UCSD-AML1 (cell line): ENCODE results near the gene SLC41A3.
A peak's percentile ranks its signal among the peaks of the same experiment; 100 is the strongest.
"Not testable (repeated sequence)": the region's sequence is repeated elsewhere in the genome, so short reads cannot be mapped to it uniquely, and the experiment has no call there.

Source experiments
- DNase-seq: peaks from one replicate; lab custom pipeline; 2025; ENCODE audit not compliant: unreplicated experiment; lab: John Stamatoyannopoulos, UW

The SLC41A3 gene

GRCh38 chr3:126005951-126006350 lies 78.0 kb downstream of the SLC41A3 start:
- DNase-seq = no peak

GRCh38 chr3:126004692-126005091 lies 79.2 kb downstream of the SLC41A3 start:
- no peak for DNase-seq

GRCh38 chr3:126004217-126004616 lies 79.7 kb downstream of the SLC41A3 start:
- DNase-seq = no peak

GRCh38 chr3:126003447-126004190 lies 80.3 kb downstream of the SLC41A3 start:
- no peak for DNase-seq

- no peak for DNase-seq
Measured at GRCh38 chr3:126002189-126002588, 81.7 kb downstream of the SLC41A3 start.

- DNase-seq = not testable (repeated sequence)
Measured at GRCh38 chr3:125996751-125997150, 87.2 kb downstream of the SLC41A3 start.

- peak; percentile 45 for DNase-seq
Measured at GRCh38 chr3:125990253-125990970, 93.5 kb downstream of the SLC41A3 start.

GRCh38 chr3:125984951-125985350 lies 99.0 kb downstream of the SLC41A3 start:
- DNase-seq = not testable (repeated sequence)

- not testable (repeated sequence) for DNase-seq
Measured at GRCh38 chr3:125977104-125977503, 106.8 kb downstream of the SLC41A3 start.

GRCh38 chr3:125976003-125976390 lies 107.9 kb downstream of the SLC41A3 start:
- DNase-seq = not testable (repeated sequence)

GRCh38 chr3:125975245-125976002 lies 108.5 kb downstream of the SLC41A3 start:
- DNase-seq = not testable (repeated sequence)

- DNase-seq = not testable (repeated sequence)
Measured at GRCh38 chr3:125971997-125972944, 111.7 kb downstream of the SLC41A3 start.

- DNase-seq = not testable (repeated sequence)
Measured at GRCh38 chr3:125968701-125969592, 115.0 kb downstream of the SLC41A3 start, which contains the start of gene ROPN1B. ROPN1B (plus strand) TSS chr3:125969178; CDS start chr3:125972055, 2,877 bp downstream.

- DNase-seq = not testable (repeated sequence)
Measured at GRCh38 chr3:125968121-125968520, 115.8 kb downstream of the SLC41A3 start.

- DNase-seq = no peak
Measured at GRCh38 chr3:125967156-125967555, 116.8 kb downstream of the SLC41A3 start.

- no peak for DNase-seq
Measured at GRCh38 chr3:125965505-125965904, 118.4 kb downstream of the SLC41A3 start.

- not testable (repeated sequence) for DNase-seq
Measured at GRCh38 chr3:125963834-125964233, 120.1 kb downstream of the SLC41A3 start.

- no peak for DNase-seq
Measured at GRCh38 chr3:125961289-125961589, 122.7 kb downstream of the SLC41A3 start.

- no peak for DNase-seq
Measured at GRCh38 chr3:125960456-125961288, 123.3 kb downstream of the SLC41A3 start.
